Measurements from ENCODE around the gene SCYL1.

The SCYL1 gene

GRCh38 chr11:65524014-65524740 lies 706 bp upstream of the SCYL1 start:
- no peak overlapping the region for H3K27ac ChIP-seq
- TF ChIP-seq CTCF (IDR thresholded peaks at IDR 0.05) (no peak), ZFX (IDR thresholded peaks at IDR 0.05; ENCODE audit: borderline replicate concordance) (no peak)

- TF ChIP-seq ZFX (IDR thresholded peaks at IDR 0.05; ENCODE audit: borderline replicate concordance) (no peak), CTCF (IDR thresholded peaks at IDR 0.05) (no peak)
- H3K27ac ChIP-seq = peak overlapping the region; percentile 79
Measured at GRCh38 chr11:65525546-65526480, 930 bp downstream of the SCYL1 start.

- TF ChIP-seq CTCF (IDR thresholded peaks at IDR 0.05) (no peak), ZFX (IDR thresholded peaks at IDR 0.05; ENCODE audit: borderline replicate concordance) (no peak)
- no peak overlapping the region for H3K27ac ChIP-seq
Measured at GRCh38 chr11:65526744-65527143, 1.9 kb downstream of the SCYL1 start.

- TF ChIP-seq ZFX (IDR thresholded peaks at IDR 0.05; ENCODE audit: borderline replicate concordance) = no peak
- TF ChIP-seq CTCF (IDR thresholded peaks at IDR 0.05) = no peak
- H3K27ac ChIP-seq = no peak overlapping the region
Measured at GRCh38 chr11:65528819-65529350, 4.0 kb downstream of the SCYL1 start.

- H3K27ac ChIP-seq = no peak overlapping the region
- TF ChIP-seq ZFX (IDR thresholded peaks at IDR 0.05; ENCODE audit: borderline replicate concordance) (no peak), CTCF (IDR thresholded peaks at IDR 0.05) (no peak)
Measured at GRCh38 chr11:65529475-65530156, 4.7 kb downstream of the SCYL1 start.

- H3K27ac ChIP-seq = no peak overlapping the region
- TF ChIP-seq ZFX (IDR thresholded peaks at IDR 0.05; ENCODE audit: borderline replicate concordance) = no peak
- peak; percentile 34; the same call in 1 of the 2 replicates for TF ChIP-seq CTCF (IDR thresholded peaks at IDR 0.05)
Measured at GRCh38 chr11:65530157-65530496, 5.2 kb downstream of the SCYL1 start.

Data from 22Rv1 (cell line).